Endothelial cell of umbilical vein (primary cell): ENCODE results near the gene ZNF614.

Source experiments
- EZH2 ChIP-seq: IDR thresholded peaks from 2 replicates; pipeline ENCODE4 v1.6.1; 2012; ENCODE audit warnings: borderline replicate concordance, low read depth, mild to moderate bottlenecking, moderate library complexity, low read length, inconsistent platforms; ENCODE audit not compliant: severe bottlenecking
- FOS ChIP-seq: IDR thresholded peaks from 2 replicates; pipeline ENCODE4 v1.6.1; 2011; ENCODE audit warnings: mild to moderate bottlenecking, low read length, moderate library complexity, borderline replicate concordance; ENCODE audit not compliant: insufficient read depth
- GATA2 ChIP-seq: IDR thresholded peaks from 2 replicates; pipeline ENCODE4 v1.7.0; 2011; ENCODE audit warnings: low read depth, mild to moderate bottlenecking, moderate library complexity, mixed read lengths, low read length; ENCODE audit not compliant: insufficient read length, insufficient read depth
- MYC ChIP-seq: IDR thresholded peaks from one replicate; pipeline ENCODE4 v1.6.1; 2011; ENCODE audit warnings: mild to moderate bottlenecking, low read depth, low read length
- POLR2A ChIP-seq: IDR thresholded peaks from 2 replicates; pipeline ENCODE4 v1.6.1; 2012; ENCODE audit warnings: low read depth, mild to moderate bottlenecking, control low read depth, low read length
- TF ChIP-seq, protein P1 (sequence below), 2 donors: IDR thresholded peaks; 1 replicate in 1 of 2; 2 replicates in 1 of 2; pipeline ENCODE4 v1.5.1; 2011; ENCODE audit warnings: low read length in 2 of 2, mild to moderate bottlenecking in 2 of 2, moderate library complexity in 2 of 2, control low read depth in 1 of 2, inconsistent platforms in 1 of 2, low read depth in 1 of 2; ENCODE audit not compliant: insufficient read depth in 1 of 2; ENCODE audit errors: extremely low read depth in 1 of 2
- TF ChIP-seq, protein P2 (sequence below): IDR thresholded peaks from 2 replicates; pipeline ENCODE4 v1.6.1; 2011; ENCODE audit not compliant: insufficient read depth, insufficient read length

DNA sequence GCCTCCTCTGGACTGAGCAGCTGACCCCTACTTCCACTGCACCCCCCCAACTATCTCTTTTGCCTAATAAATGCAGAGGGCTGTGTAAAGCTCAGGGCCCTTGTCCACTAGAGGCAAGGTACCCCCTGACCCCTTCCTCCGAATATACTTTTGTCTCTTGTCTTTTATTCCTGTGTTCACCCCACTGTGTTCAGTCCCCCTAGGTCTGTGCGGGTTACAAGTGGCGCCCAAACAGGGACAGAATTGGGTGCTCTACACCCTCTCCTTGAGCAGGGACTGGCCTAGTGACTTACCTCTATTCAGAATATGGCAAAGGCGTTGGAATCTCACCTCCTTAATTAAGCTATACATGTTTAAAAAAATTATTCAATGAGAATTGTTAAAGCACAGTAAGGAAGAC is 56.6 kb downstream of the ZNF614 start:
- TF ChIP-seq, protein P1, sequence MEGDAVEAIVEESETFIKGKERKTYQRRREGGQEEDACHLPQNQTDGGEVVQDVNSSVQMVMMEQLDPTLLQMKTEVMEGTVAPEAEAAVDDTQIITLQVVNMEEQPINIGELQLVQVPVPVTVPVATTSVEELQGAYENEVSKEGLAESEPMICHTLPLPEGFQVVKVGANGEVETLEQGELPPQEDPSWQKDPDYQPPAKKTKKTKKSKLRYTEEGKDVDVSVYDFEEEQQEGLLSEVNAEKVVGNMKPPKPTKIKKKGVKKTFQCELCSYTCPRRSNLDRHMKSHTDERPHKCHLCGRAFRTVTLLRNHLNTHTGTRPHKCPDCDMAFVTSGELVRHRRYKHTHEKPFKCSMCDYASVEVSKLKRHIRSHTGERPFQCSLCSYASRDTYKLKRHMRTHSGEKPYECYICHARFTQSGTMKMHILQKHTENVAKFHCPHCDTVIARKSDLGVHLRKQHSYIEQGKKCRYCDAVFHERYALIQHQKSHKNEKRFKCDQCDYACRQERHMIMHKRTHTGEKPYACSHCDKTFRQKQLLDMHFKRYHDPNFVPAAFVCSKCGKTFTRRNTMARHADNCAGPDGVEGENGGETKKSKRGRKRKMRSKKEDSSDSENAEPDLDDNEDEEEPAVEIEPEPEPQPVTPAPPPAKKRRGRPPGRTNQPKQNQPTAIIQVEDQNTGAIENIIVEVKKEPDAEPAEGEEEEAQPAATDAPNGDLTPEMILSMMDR (IDR thresholded peaks at IDR 0.05; ENCODE audit: extremely low read depth in 1 of 2, insufficient read depth in 1 of 2, low read depth in 1 of 2, low read length in 2 of 2), result no peak
- TF ChIP-seq POLR2A, result no peak
- no peak for TF ChIP-seq GATA2
- no peak for TF ChIP-seq EZH2
- no peak for TF ChIP-seq MYC
- TF ChIP-seq, protein P2, sequence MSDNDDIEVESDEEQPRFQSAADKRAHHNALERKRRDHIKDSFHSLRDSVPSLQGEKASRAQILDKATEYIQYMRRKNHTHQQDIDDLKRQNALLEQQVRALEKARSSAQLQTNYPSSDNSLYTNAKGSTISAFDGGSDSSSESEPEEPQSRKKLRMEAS, result no peak
- no peak for TF ChIP-seq FOS
